Nucleus accumbens (tissue), 56 donors: ENCODE measurements around the gene DNMBP.
"Not testable (repeated sequence)": the region's sequence is repeated elsewhere in the genome, so short reads cannot be mapped to it uniquely, and the experiment has no call there.

Experiments
- DNase-seq, 56 donors: peaks; one replicate each; lab custom pipeline; 2025; lab: John Stamatoyannopoulos, UW

Gene DNMBP

DNA sequence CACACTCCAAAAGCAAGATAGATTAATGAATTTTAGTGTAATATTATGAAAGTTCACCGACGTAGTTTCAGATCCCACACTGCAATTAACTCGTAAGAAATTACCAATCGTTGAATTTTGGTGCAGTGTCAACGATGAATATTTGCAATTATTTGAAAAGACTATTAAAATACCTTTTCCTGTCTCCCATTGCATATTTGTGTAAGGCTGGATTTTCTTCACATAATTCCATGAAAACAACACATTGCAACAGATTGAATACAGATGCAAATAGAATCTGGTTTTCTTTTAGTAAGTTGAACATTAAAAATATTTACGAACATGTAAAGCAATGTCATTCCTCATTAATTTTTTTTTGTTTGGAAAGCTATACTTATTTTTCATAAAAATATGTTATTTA, 50.9 kb downstream of the DNMBP start:
- no peak for DNase-seq

- DNase-seq, result no peak
Measured at GRCh38 chr10:99958302-99958701, 51.4 kb downstream of the DNMBP start.

GRCh38 chr10:99953510-99953909, 56.2 kb downstream of the DNMBP start:
- not testable (repeated sequence) for DNase-seq

- DNase-seq, result no peak
Measured at GRCh38 chr10:99952799-99953198, 56.9 kb downstream of the DNMBP start.

- not testable (repeated sequence) for DNase-seq
Measured at GRCh38 chr10:99946051-99946450, 63.7 kb downstream of the DNMBP start.

DNA sequence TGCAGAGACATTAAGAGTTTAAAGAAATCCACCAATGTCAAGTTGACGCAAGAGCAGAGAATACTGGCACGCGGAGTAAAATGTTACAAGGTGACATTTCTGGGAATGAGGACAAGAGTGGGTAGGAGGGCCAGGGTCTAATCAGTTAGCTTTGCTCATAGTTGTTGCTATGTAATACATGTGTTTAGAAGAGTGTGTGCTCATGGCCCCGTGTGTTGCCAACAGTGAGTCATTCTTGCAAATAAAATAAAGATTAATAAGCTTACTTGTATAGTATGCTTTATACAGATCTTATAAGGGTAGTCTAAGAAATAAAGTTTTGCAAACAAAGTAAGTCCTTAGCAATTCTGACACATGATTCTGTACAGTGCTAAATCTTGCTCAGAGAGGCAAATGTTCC, 64.5 kb downstream of the DNMBP start:
- DNase-seq, result no peak

GRCh38 chr10:99944860-99945259, 64.9 kb downstream of the DNMBP start:
- DNase-seq, result no peak

GRCh38 chr10:99943908-99944307, 65.8 kb downstream of the DNMBP start:
- DNase-seq, result no peak

DNA sequence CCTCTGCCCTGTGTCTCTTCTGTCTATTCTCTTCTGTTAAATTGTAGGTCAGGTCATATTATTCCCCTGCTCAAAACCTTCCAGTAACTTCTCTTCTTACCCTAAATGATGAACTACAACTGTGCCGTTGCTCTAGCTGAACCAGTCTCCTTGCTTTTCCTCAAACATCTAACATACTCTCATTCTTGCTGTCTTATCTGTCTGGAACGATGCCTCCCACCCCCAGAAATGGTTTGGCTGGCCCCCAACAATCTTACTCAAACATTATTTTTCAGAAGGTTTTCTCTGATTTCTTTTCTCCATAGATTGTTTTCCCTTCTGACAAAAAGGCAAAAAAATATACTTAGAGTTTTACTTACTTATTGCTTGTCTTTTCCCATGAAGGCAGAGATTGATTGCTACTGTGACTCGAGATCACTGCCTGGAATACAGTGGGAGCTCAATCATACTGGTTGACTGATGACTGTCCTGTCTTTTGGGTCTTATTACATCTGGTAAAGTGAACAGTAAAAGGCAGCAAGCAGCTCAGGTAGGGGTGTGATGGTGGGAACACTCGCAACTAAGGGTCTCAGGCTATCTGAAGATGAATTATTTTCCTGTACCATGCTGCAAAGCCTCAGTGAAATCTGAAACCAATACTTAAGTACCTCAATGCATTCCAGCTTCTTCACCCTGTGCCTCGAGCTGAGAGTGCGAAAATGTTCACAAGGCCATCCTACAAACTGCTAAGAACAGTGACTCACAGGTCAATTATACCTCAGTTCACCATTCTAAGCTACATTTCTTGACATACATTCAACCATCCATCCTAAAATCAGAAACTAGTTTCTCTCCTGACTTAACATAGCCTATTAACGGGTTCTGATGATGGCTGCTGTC, 67.6 kb downstream of the DNMBP start:
- no peak for DNase-seq

- DNase-seq, result no peak
Measured at GRCh38 chr10:99938563-99938962, 71.2 kb downstream of the DNMBP start.

GRCh38 chr10:99937630-99938029, 72.1 kb downstream of the DNMBP start:
- DNase-seq, result no peak

- not testable (repeated sequence) for DNase-seq
Measured at GRCh38 chr10:99932203-99932957, 77.4 kb downstream of the DNMBP start.

DNA sequence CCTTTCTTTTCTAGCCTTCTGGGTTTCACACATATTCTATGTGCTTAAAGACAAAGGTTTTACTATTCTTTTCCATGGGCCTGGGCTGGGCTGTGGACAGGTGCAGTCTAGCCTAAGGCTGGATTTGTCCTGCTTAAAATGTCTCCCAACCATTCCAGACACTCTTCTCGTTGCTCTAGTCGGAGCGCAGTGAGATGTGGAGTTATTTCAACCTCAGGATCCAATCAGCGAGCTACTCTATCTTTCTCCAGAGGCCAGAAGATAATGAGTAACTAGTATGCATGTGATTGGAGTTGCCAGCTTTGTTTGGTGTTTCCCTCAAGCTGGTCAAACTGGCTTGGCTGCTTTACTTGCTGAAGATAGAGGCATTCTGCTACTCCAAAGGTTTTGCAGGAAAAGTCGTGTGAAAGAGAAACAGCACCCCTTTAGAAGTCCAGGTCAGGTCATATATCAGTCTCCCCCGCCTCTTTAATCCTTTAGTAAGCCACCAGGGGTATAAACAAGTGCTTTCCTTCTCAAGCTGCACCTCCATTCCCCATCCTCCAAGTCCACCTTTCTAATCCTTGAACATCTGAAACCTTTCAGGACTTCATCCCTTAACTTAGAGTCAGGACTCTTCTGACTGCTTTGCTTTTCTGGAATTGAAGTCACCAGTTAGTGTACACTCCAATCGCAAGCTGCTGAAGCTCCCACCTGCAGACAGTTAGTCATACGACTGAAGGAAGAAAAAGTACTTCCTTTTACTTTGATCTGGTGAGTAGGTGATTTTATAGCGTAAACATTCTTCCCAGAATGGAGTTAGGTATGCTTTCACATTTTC, 78.8 kb downstream of the DNMBP start:
- DNase-seq, result peak in 5 of 56 donors; percentile 6 to 25 (median 9)

- DNase-seq, result no peak
Measured at GRCh38 chr10:99929360-99929759, 80.4 kb downstream of the DNMBP start.

DNA sequence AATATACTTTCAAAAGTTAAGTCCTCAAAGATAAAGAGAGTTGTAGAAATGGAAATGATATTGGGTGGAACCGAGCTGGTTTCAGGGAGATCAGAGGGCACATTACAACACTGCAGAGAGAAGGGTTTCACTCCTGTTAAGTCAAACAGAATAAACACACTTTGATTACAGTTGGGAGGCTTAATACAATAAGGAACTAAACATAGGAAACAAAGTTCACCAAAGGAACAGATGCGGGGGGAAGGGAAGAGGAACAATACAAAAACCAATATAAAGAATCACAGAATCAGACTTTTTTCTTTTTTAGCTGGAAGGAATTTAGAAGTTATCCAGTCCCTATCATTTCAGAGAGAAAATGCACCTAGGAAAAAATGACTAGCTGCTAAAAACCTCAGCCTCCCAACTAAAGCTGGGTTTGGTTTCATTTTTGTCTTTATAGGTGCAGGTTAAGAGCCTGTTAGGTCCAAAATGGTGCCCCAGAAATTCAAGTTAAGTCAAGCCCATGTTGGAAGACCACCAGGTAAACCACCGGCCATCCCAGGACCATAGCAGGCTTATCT, 81.9 kb downstream of the DNMBP start:
- DNase-seq, result no peak

DNA sequence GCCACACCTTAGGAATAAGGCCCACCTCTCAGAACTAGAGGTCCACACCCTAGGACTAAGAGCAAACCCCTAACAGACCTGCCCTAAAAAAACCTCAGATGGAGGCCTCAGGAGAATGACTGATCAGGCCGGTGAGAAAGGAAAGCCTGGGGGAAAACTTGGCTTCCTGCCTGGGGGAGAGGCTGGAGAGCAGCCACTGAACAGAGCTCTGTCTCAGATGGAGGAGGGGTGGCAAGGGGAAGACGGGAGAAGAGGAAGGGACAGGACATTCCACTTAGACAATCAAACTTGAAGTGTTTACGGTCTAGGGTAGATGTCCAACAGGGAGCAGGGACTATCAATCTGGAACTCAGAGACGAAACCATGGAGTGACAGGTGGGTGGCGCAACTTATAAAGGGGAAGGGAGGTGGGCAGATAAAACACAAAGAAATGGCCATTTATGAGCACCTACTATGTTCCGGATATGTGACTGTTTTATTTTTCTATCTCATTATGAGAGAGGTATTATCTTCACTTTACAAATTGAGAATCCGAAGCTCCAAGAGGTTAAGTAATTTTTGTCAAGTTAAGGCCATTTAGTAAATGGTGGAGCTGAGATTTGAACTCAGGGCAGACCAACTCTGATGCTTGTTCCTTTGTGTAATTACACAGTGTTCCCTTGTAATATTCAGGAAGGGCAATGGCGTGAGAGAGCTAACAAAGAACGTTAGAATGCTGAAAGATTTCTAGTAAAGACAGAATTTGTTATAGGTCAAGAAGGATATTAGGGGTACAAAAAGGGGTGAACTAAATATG, 82.6 kb downstream of the DNMBP start:
- peak in 20 of 56 donors; percentile 5 to 54 (median 16) for DNase-seq

DNA sequence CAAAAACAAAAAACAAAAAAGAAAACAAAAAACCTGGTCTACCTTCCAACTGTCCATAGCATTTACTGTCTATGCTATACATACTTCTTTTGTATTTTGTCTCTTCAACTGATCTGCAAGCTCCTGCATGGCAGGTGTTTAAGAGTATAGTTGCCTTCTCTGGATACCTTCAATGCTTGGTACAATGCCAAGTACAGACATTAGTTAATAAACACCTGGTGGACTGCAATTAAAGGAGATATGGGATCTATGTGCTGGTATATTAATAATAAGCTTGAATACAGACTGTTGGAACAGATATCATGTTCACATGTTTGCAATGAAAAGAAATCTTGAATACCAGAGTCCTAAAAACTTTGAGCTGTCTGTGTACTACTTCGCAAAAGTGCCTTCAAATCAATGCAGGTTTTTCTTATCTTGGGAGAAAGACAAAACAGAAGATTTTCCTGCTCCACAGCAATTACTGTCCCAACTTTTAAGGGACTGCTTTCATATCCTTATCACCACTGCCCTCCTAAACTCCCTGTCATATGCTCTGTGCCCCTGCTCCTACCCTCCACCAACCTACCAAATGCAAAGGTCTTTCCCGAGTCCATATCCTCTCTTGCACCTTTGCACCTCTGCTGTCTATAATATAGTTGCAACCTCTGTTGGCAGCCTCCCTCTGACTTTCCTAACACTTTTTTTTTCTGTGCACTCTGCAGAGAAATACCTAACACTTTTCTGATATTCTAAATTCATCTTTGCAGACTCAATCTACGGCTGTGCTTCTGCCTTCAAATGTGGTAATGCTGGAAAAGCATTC, 85.1 kb downstream of the DNMBP start:
- no peak for DNase-seq

- no peak for DNase-seq
Measured at GRCh38 chr10:99921948-99922347, 87.8 kb downstream of the DNMBP start.

GRCh38 chr10:99920901-99921300, 88.8 kb downstream of the DNMBP start:
- DNase-seq, result no peak
